H1 (cell line): ENCODE results near the gene FNDC11. TPM values are rescaled to one million over a fixed set of nuclear protein-coding genes. Genes with fewer than 3 reads are reported as not detected.

ENCODE experiments used
- CTCF ChIA-PET: fragments of 300-600 bp; sonication (Branson Sonifier 250); formaldehyde crosslinking; loops from one replicate; lab custom pipeline; 2021; ENCODE audit not compliant: partially characterized antibody; lab: Charles Lee
- POLR2A ChIA-PET: fragments of 300-600 bp; sonication (Branson Sonifier 250); formaldehyde crosslinking; loops from one replicate; lab custom pipeline; 2021; ENCODE audit warnings: inconsistent platforms; ENCODE audit not compliant: partially characterized antibody; lab: Charles Lee
- DNase-seq, 2 experiments: peaks; one replicate each; pipeline versions ENCODE4 v3.0.0 to v3.0.0-alpha.2; 2010 to 2022; ENCODE audit warnings: low spot score in 2 of 2, low read depth in 1 of 2, mixed read lengths in 1 of 2
- FAIRE-seq: peaks from 2 replicates; lab custom pipeline; 2011; peaks lifted over from hg19 to GRCh38; lab: Jason Lieb, UNC
- H2AFZ ChIP-seq: 2 replicates; pipeline ENCODE4 v1.8.1; 2012; ENCODE audit warnings: low read length, inconsistent platforms
- H2AK5ac ChIP-seq: 2 replicates; pipeline ENCODE4 v1.6.1; 2013; ENCODE audit warnings: low read depth, low read length
- H2BK120ac ChIP-seq: replicated peaks from 2 replicates; pipeline ENCODE3; 2013; ENCODE audit warnings: low read depth, low read length, inconsistent platforms
- H2BK12ac ChIP-seq: 2 replicates; pipeline ENCODE4 v1.6.1; 2013; ENCODE audit warnings: low read depth, low read length
- H2BK15ac ChIP-seq: 2 replicates; pipeline ENCODE4 v1.6.1; 2013; ENCODE audit warnings: low read length
- H2BK20ac ChIP-seq: 2 replicates; pipeline ENCODE4 v1.6.1; 2013; ENCODE audit warnings: low read length
- H2BK5ac ChIP-seq: 2 replicates; pipeline ENCODE4 v1.6.1; 2013; ENCODE audit warnings: low read depth, low read length
- H3K14ac ChIP-seq: 2 replicates; pipeline ENCODE4 v1.6.1; 2013; ENCODE audit warnings: inconsistent platforms; ENCODE audit not compliant: insufficient read length
- H3K18ac ChIP-seq: 2 replicates; pipeline ENCODE4 v1.6.1; 2013; ENCODE audit warnings: low read length; ENCODE audit errors: extremely low read depth
- H3K23ac ChIP-seq: 2 replicates; pipeline ENCODE4 v1.6.1; 2013; ENCODE audit warnings: inconsistent platforms; ENCODE audit not compliant: insufficient read length
- H3K23me2 ChIP-seq: 2 replicates; pipeline ENCODE4 v1.6.1; 2013; ENCODE audit warnings: low read depth, low read length
- H3K27ac ChIP-seq: 2 replicates; pipeline ENCODE4 v1.6.1; 2011; ENCODE audit warnings: low read depth, low read length, inconsistent platforms
- H3K27me3 ChIP-seq, 4 experiments: replicated peaks in 1 of 4; 1 replicate in 1 of 4; 2 replicates in 3 of 4; pipeline versions ENCODE4 v1.6.1 to v1.8.1; 2011 to 2013; ENCODE audit warnings: low read length in 3 of 4, mild to moderate bottlenecking in 3 of 4, inconsistent platforms in 2 of 4, mixed read lengths in 2 of 4, moderate library complexity in 1 of 4; ENCODE audit not compliant: control insufficient read depth in 3 of 4, insufficient read depth in 3 of 4; ENCODE audit errors: extremely low read depth in 1 of 4
- H3K36me3 ChIP-seq, 4 experiments: 2 replicates each; pipeline versions ENCODE4 v1.6.1 to v1.8.1; 2011 to 2013; ENCODE audit warnings: mild to moderate bottlenecking in 4 of 4, low read length in 3 of 4, moderate library complexity in 2 of 4, control low read depth in 1 of 4, inconsistent platforms in 1 of 4; ENCODE audit not compliant: insufficient read depth in 4 of 4, control insufficient read depth in 2 of 4
- H3K4ac ChIP-seq: replicated peaks from 2 replicates; pipeline ENCODE3; 2013; ENCODE audit warnings: low read length, low read depth, mixed read lengths, inconsistent platforms; ENCODE audit not compliant: insufficient read length
- H3K4me1 ChIP-seq, 4 experiments: replicated peaks in 1 of 4; 1 replicate in 1 of 4; 2 replicates in 3 of 4; pipeline versions ENCODE4 v1.6.1 to v1.8.1; 2011 to 2013; ENCODE audit warnings: low read length in 3 of 4, inconsistent platforms in 2 of 4, mixed read lengths in 1 of 4; ENCODE audit not compliant: insufficient read depth in 4 of 4, control insufficient read depth in 3 of 4
- H3K4me2 ChIP-seq, 2 experiments: 2 replicates each; pipeline versions ENCODE4 v1.6.1 to v1.8.1; 2011 to 2013; ENCODE audit warnings: low read depth in 2 of 2, low read length in 2 of 2, control low read depth in 1 of 2, inconsistent platforms in 1 of 2, mild to moderate bottlenecking in 1 of 2; ENCODE audit not compliant: insufficient read depth in 1 of 2
- H3K4me3 ChIP-seq, 4 experiments: fragments of 200-600, 300-600 bp in 1 of 4; sonication (generic), shearing (Covaris generic), sonication (Bioruptor Twin) in 1 of 4; 2 replicates each; pipeline versions ENCODE4 v1.5.1 to v1.8.1; 2011 to 2016; ENCODE audit warnings: low read length in 4 of 4, low read depth in 3 of 4, control low read depth in 2 of 4, inconsistent platforms in 2 of 4, mild to moderate bottlenecking in 2 of 4, mixed read lengths in 1 of 4, moderate library complexity in 1 of 4; ENCODE audit not compliant: insufficient read depth in 2 of 4; ENCODE audit errors: extremely low read depth in 1 of 4
- H3K56ac ChIP-seq: replicated peaks from 2 replicates; pipeline ENCODE3; 2013; ENCODE audit warnings: low read depth, mild to moderate bottlenecking, mixed read lengths, low read length, inconsistent platforms; ENCODE audit not compliant: insufficient read length
- H3K79me1 ChIP-seq: 2 replicates; pipeline ENCODE4 v1.6.1; 2013; ENCODE audit warnings: low read depth, low read length, control low read depth
- H3K79me2 ChIP-seq, 2 experiments: 2 replicates each; pipeline versions ENCODE4 v1.6.1 to v1.8.1; 2012 to 2013; ENCODE audit warnings: low read length in 2 of 2, mild to moderate bottlenecking in 2 of 2, inconsistent platforms in 1 of 2; ENCODE audit not compliant: insufficient read depth in 2 of 2, control insufficient read depth in 1 of 2
- H3K9ac ChIP-seq, 4 experiments: replicated peaks in 1 of 4; 1 replicate in 1 of 4; 2 replicates in 3 of 4; pipeline versions ENCODE4 v1.6.1 to v1.8.1; 2011 to 2013; ENCODE audit warnings: low read depth in 3 of 4, low read length in 3 of 4, control low read depth in 2 of 4, mild to moderate bottlenecking in 2 of 4, moderate library complexity in 2 of 4, inconsistent platforms in 1 of 4; ENCODE audit errors: extremely low read depth in 1 of 4
- H3K9me3 ChIP-seq, 2 experiments: 2 replicates each; pipeline versions ENCODE4 v1.6.1 to v1.8.1; 2012 to 2013; ENCODE audit warnings: mild to moderate bottlenecking in 2 of 2, moderate library complexity in 2 of 2, control low read depth in 1 of 2, inconsistent platforms in 1 of 2, low read depth in 1 of 2, low read length in 1 of 2, mixed read lengths in 1 of 2; ENCODE audit not compliant: insufficient read depth in 2 of 2
- H4K20me1 ChIP-seq, 2 experiments: replicated peaks in 1 of 2; 2 replicates each; pipeline versions ENCODE3 to v1.8.1; 2011 to 2013; ENCODE audit warnings: inconsistent platforms in 2 of 2, low read length in 2 of 2, mild to moderate bottlenecking in 1 of 2; ENCODE audit not compliant: insufficient read depth in 2 of 2, control insufficient read depth in 1 of 2
- H4K5ac ChIP-seq: 2 replicates; pipeline ENCODE4 v1.6.1; 2013; ENCODE audit warnings: low read length, low read depth, mixed read lengths, inconsistent platforms; ENCODE audit not compliant: insufficient read length
- H4K8ac ChIP-seq: 2 replicates; pipeline ENCODE4 v1.8.0; 2013; ENCODE audit warnings: mild to moderate bottlenecking, moderate library complexity, low read length, inconsistent platforms; ENCODE audit not compliant: insufficient read depth; ENCODE audit errors: extremely low read depth
- H4K91ac ChIP-seq: replicated peaks from 2 replicates; pipeline ENCODE3; 2013; ENCODE audit warnings: low read length, mixed read lengths, inconsistent platforms; ENCODE audit not compliant: insufficient read length
- CBX5 ChIP-seq: fragments of 300-800, 300-1000 bp; sonication (generic); IDR thresholded peaks from 2 replicates; pipeline ENCODE4 v1.7.1; 2016; ENCODE audit warnings: antibody characterized with exemption, low read length, low read depth
- CHD1 ChIP-seq: IDR thresholded peaks from 2 replicates; pipeline ENCODE4 v1.6.1; 2012; ENCODE audit warnings: low read depth, low read length, improper control_type of control experiment
- EZH2 ChIP-seq: fragments of 200-600 bp; sonication (generic); IDR thresholded peaks from 2 replicates; pipeline ENCODE4 v1.7.1; 2012; ENCODE audit warnings: low read depth, mild to moderate bottlenecking, moderate library complexity, low read length, inconsistent platforms; ENCODE audit not compliant: severe bottlenecking
- JUN ChIP-seq: IDR thresholded peaks from 2 replicates; pipeline ENCODE4 v1.6.1; 2011; ENCODE audit warnings: low read depth, mild to moderate bottlenecking, improper control_type of control experiment, low read length
- NRF1 ChIP-seq: IDR thresholded peaks from 2 replicates; pipeline ENCODE4 v1.6.1; 2011; ENCODE audit warnings: mild to moderate bottlenecking, low read depth, low read length, improper control_type of control experiment
- RXRA ChIP-seq: IDR thresholded peaks from 2 replicates; pipeline ENCODE4 v1.6.1; 2011; ENCODE audit warnings: low read depth, mild to moderate bottlenecking, low read length, moderate library complexity; ENCODE audit not compliant: insufficient read depth
- TAF1 ChIP-seq: IDR thresholded peaks from 2 replicates; pipeline ENCODE4 v1.6.1; 2011; ENCODE audit warnings: mild to moderate bottlenecking, low read depth, low read length
- WGBS, 2 experiments: shearing (Covaris generic) in 1 of 2; methylation state at CpG; one replicate each; pipeline versions ENCODE4 v1.1.6 to v1.1.7; 2013 to 2015; ENCODE audit warnings: low lambda C conversion rate in 2 of 2, mixed read lengths in 2 of 2, inconsistent platforms in 1 of 2, low coverage in 1 of 2, missing lambda C conversion rate in 1 of 2; ENCODE audit not compliant: insufficient replicate concordance in 2 of 2, insufficient coverage in 1 of 2, insufficient read length in 1 of 2; ENCODE audit errors: extremely low coverage in 1 of 2, missing lambda C conversion rate in 1 of 2; 5-methylcytosine and 5-hydroxymethylcytosine counted together
- polyA plus RNA-seq, 7 experiments: library from polyadenylated mRNA; depleted of rRNA in 3 of 7; stranded (reverse) in 5 of 7; unstranded in 2 of 7; fragments of >200 nt in 5 of 7; fragments of 200-250 nt in 2 of 7; gene quantifications; 1 replicate in 5 of 7; 2 replicates in 1 of 7; 4 replicates in 1 of 7; pipeline versions ENCODE4 v1.2.1 to v1.2.3, GENCODE V29; 2011 to 2013; ENCODE audit warnings: missing spikeins in 2 of 7, mixed read lengths in 2 of 7
- total RNA-seq: library from RNA; stranded (reverse); fragmentation: NEBNext Ultra II Directional; extraction: Animal tissue kit (Norgen Biotek cat#: 25700); gene quantifications from 2 replicates; pipeline ENCODE4 v1.2.1, GENCODE V29; 2021
- TF ChIP-seq, protein P1 (sequence below): IDR thresholded peaks from 2 replicates; pipeline ENCODE4 v1.6.1; 2012; ENCODE audit warnings: low read length, inconsistent platforms
- TF ChIP-seq, protein P2 (sequence below): IDR thresholded peaks from 2 replicates; pipeline ENCODE4 v1.6.1; 2012; ENCODE audit warnings: inconsistent platforms

The FNDC11 gene
- total and polyA plus RNA-seq, 2 of the 8 experiments (the other 6 are each of a cell fraction or from before 2014, with no cell fraction given): 2.6 to 8.8 TPM

DNA sequence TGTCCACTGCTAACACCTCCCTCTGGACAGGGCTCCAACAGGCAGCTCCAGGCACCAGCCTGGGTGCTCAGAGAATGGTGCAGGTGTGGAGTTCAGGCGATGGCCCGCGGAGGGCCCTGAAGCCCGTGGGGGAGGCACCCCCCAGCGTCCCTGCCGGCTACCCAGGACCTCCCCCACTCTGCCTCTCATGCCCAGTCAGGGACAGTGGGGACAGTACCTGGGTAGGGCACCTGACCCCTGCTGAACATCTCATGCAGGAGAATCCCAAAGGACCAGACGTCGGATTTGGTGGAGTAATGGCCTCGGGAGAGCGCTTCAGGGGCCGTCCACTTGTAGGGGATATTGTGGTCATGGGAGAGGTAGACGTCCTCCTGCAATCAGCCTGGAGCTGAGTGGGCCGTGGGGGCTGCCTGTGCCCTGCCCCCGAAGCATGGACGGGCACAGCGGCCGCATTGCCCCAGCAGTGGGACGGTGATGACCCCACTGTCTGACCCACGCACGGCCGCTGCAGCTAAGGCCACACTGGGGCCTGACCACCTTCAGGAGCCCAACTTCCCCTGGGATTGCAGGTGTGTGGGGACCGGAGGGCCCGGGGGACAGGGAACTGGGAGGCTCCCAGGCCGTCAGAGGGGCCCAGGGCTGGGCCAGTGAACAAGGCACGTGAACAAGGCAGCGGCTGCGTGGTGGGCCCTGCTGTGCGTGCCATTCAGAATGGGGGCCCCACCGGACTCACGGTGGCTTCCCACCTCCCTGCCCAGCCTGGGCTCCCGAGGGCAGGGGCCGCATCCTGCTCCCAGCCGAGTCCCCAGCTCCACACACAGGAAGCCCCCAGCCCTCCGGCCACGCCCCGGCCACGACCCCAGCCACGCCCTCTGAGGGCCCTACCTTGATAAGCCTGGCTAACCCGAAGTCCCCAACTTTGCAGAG, 23.8 kb upstream of the FNDC11 start:
- 88% methylated on average over 39 of the region's 39 CpGs; no CpG with 5 or more reads in 1 of the 2 experiments for WGBS, 2 experiments
- FAIRE-seq (no peak), DNase-seq (no peak)
- no peak overlapping the region for H3K4me3 ChIP-seq
- peaks cover 3% of the 10 kb centered on the region; the same call in 1 of the 2 replicates for H3K23me2 ChIP-seq
- H3K56ac ChIP-seq: no peak overlapping the region
- H3K9ac ChIP-seq: no peak overlapping the region
- H4K20me1 ChIP-seq: peaks cover 0 to 3% of the 10 kb centered on the region in 2 experiments
- no peak overlapping the region for H2BK15ac ChIP-seq
- no peak overlapping the region for H2AFZ ChIP-seq
- no peak overlapping the region for H2AK5ac ChIP-seq
- H3K79me1 ChIP-seq: no peaks in the 10 kb centered on the region; the same call in 1 of the 2 replicates
- no peak overlapping the region for H2BK12ac ChIP-seq
- H3K4me2 ChIP-seq: no peak overlapping the region
- H3K27ac ChIP-seq: no peak overlapping the region
- H3K27me3 ChIP-seq: no peaks in the 10 kb centered on the region
- no peaks in the 10 kb centered on the region for H3K36me3 ChIP-seq
- POLR2A ChIA-PET: interaction anchor here (0.9 to 7.8 kb wide), 7 partner anchors 8 to 418 kb away, joined by 3 to 59 read pairs (median 3); partner anchors contain the start of gene PPDPF
- H2BK120ac ChIP-seq: no peak overlapping the region
- no peak overlapping the region for H3K4ac ChIP-seq
- peaks cover 0 to 9% (median under 1%) of the 10 kb centered on the region in 4 experiments; a peak in 5 of 7 replicates for H3K4me1 ChIP-seq
- peak overlapping the region; percentile 11; the same call in 1 of the 2 replicates for H4K8ac ChIP-seq
- no peaks in the 10 kb centered on the region for H3K9me3 ChIP-seq
- no peak overlapping the region for H4K5ac ChIP-seq
- H3K23ac ChIP-seq: no peak overlapping the region
- no peaks in the 10 kb centered on the region for H3K79me2 ChIP-seq
- no peak overlapping the region for H3K18ac ChIP-seq
- no peak overlapping the region for H4K91ac ChIP-seq
- no peak overlapping the region for H2BK20ac ChIP-seq
- CTCF ChIA-PET: interaction anchor here (0.8 to 1.9 kb wide), 6 partner anchors 11 to 88 kb away, joined by 3 to 5 read pairs (median 4); partner anchors contain the start of gene HELZ2
- H2BK5ac ChIP-seq: no peak overlapping the region
- no peak overlapping the region for H3K14ac ChIP-seq
- no peak for TF ChIP-seq CBX5
- TF ChIP-seq, protein P1, sequence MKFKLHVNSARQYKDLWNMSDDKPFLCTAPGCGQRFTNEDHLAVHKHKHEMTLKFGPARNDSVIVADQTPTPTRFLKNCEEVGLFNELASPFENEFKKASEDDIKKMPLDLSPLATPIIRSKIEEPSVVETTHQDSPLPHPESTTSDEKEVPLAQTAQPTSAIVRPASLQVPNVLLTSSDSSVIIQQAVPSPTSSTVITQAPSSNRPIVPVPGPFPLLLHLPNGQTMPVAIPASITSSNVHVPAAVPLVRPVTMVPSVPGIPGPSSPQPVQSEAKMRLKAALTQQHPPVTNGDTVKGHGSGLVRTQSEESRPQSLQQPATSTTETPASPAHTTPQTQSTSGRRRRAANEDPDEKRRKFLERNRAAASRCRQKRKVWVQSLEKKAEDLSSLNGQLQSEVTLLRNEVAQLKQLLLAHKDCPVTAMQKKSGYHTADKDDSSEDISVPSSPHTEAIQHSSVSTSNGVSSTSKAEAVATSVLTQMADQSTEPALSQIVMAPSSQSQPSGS: no peak
- TF ChIP-seq TAF1: no peak
- no peak for TF ChIP-seq RXRA
- no peak for TF ChIP-seq CHD1
- no peak for TF ChIP-seq NRF1
- no peak for TF ChIP-seq JUN
- no peak for TF ChIP-seq EZH2
- TF ChIP-seq, protein P2, sequence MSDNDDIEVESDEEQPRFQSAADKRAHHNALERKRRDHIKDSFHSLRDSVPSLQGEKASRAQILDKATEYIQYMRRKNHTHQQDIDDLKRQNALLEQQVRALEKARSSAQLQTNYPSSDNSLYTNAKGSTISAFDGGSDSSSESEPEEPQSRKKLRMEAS: no peak
